GM12875 (cell line): ENCODE results near the gene A2M.

ENCODE experiments used
- H3K4me3 ChIP-seq: one replicate; pipeline ENCODE4 v1.5.1; 2011; ENCODE audit warnings: low read depth, low read length, control low read depth
- CTCF ChIP-seq: IDR thresholded peaks from 2 replicates; pipeline ENCODE4 v1.5.1; 2011; ENCODE audit warnings: low read depth, mild to moderate bottlenecking, control low read depth, inconsistent platforms, low read length, moderate library complexity, borderline replicate concordance; ENCODE audit not compliant: insufficient read depth

Gene A2M

GRCh38 chr12:9073076-9073475 lies 42.6 kb downstream of the A2M start:
- TF ChIP-seq CTCF = no peak

GRCh38 chr12:9072481-9073038 lies 43.2 kb downstream of the A2M start:
- no peak overlapping the region for H3K4me3 ChIP-seq
- no peak for TF ChIP-seq CTCF

More at GRCh38 chr12:9073076-9073475, 42.6 kb downstream of the A2M start:
- H3K4me3 ChIP-seq = no peak overlapping the region

GRCh38 chr12:9071969-9072368 lies 43.8 kb downstream of the A2M start:
- H3K4me3 ChIP-seq = no peak overlapping the region
- TF ChIP-seq CTCF = no peak

- no peak overlapping the region for H3K4me3 ChIP-seq
- TF ChIP-seq CTCF = no peak
Measured at GRCh38 chr12:9071518-9071917, 44.2 kb downstream of the A2M start.

GRCh38 chr12:9070351-9070750 lies 45.4 kb downstream of the A2M start:
- no peak for TF ChIP-seq CTCF
- no peak overlapping the region for H3K4me3 ChIP-seq

- H3K4me3 ChIP-seq = no peak overlapping the region
- no peak for TF ChIP-seq CTCF
Measured at GRCh38 chr12:9068600-9068999, 47.1 kb downstream of the A2M start.

- H3K4me3 ChIP-seq = no peak overlapping the region
- no peak for TF ChIP-seq CTCF
Measured at GRCh38 chr12:9068086-9068485, 47.6 kb downstream of the A2M start.
